GM19468 (cell line): Measurements from ENCODE around the gene CALML6.

Source experiments
- ATAC-seq: cut with Tn5 transposase; IDR thresholded peaks from one replicate; pipeline ENCODE4 v1.9.1; 2021; ENCODE audit warnings: mild to moderate bottlenecking, moderate library complexity, moderate number of reproducible peaks; ENCODE audit not compliant: unreplicated experiment; ENCODE audit errors: extremely low read depth

CALML6 gene

GRCh38 chr1:1959840-1960479 is 44.9 kb downstream of the CALML6 start:
- ATAC-seq = no peak

DNA sequence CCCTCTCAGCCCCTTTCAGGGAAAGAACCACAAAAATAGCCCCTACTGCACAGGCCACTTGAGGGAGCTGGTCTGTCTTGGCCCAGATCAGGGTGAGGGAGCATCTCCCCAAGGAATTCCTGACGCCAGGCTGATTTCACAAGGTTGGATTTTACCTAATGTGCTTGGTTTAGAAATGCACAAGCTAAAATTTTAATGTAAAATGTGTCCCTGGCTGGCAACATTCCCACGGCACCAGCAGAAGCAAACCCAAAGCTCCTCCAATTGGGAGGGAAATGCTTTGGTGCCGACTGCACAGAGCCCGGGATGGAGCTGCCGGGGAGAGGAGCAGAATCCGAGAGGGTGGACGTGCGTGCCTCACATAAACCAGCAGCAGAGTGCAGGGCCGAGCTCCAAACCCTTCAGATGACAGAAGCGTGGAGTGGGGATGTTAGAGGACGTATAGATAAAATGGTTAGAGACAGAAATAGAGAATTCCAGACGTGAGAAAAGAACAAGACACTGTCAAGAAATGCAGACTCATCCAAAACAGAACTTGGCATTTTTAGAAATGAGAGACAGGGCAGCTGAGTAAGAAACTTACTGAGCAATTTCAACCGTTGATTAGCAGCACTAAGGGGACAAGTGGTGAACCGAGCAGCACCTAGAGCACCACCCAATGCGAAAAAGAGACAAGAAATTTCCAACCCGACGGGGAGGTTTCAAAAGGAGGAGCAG is 45.6 kb downstream of the CALML6 start:
- no peak for ATAC-seq

DNA sequence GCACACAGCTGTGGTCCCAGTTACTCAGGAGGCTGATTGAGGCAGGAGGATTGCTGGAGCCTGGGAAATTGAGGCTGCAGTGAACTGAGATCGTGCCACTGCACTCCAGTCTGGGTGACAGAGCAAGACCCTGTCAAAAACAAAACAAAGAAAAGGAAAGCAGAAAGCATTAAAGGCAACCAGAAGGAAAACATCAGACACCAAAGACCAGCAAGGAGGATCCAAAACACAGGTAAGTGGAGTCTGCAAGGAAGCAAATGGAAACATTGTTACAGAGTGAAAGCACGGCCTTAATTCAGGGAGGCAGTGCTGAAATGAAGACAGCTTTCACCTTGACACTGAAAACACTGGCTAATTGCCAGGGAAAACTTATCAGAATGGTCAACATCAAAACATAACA is 47.7 kb downstream of the CALML6 start:
- ATAC-seq = no peak

DNA sequence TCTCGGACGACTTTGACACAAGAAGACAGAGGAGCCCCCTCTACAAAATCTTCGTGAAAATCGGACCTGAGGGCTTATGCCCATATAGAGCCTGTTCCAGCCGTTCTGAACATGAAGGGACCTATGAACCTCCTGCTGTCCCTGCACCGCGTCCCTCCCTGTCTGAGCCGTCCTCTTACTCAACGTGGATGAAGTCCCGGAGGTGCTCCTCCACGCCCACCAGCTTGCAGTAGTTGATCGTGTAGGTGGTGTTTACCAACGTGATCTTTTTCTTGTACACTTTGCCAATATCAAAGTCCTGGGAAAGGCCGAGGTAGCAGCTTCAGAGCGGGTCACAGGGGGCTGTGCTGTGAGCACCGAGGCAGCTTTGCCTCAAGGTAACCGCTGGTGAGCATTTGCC is 48.5 kb downstream of the CALML6 start:
- no peak for ATAC-seq

DNA sequence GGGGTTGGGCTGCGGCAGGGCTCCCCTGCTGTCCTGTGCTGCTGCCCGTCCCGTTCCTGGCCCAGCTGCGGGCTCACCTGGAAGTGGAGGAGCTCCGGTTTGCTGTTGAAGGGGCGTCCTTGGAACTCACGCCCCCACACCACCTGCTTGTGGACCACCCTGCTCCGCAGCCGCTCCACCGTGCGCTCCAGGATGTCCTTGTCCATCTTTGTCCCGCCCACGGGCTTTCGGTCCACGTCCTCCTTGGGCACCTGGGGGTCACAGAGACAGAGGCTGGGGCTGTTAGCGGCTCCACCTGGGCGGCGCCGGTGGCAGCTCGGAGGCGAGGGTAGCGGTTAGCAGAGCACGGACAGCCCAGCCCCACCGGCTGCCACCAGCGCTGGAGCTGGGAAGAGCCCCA is 49.8 kb downstream of the CALML6 start:
- no peak for ATAC-seq

DNA sequence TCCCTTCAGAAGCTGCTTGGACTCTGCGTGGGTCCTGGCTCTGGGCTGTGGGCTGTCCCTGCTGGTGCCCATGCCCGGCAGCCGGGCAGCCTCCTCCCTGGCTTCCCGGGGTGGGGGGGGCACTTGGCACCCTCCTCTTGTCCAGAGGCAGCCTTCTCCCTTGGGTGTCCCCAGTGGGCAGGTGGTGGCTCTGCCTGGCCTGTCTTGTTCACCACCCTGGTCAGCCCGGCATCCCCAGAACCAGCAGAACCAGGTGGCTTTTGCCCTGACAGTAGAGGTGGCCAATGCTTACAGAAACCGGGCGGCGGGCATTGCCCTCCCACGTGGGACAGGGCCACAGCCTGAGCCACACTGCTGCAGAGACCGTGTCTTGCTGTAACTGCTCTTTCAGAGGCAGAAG is 50.5 kb downstream of the CALML6 start:
- no peak for ATAC-seq

DNA sequence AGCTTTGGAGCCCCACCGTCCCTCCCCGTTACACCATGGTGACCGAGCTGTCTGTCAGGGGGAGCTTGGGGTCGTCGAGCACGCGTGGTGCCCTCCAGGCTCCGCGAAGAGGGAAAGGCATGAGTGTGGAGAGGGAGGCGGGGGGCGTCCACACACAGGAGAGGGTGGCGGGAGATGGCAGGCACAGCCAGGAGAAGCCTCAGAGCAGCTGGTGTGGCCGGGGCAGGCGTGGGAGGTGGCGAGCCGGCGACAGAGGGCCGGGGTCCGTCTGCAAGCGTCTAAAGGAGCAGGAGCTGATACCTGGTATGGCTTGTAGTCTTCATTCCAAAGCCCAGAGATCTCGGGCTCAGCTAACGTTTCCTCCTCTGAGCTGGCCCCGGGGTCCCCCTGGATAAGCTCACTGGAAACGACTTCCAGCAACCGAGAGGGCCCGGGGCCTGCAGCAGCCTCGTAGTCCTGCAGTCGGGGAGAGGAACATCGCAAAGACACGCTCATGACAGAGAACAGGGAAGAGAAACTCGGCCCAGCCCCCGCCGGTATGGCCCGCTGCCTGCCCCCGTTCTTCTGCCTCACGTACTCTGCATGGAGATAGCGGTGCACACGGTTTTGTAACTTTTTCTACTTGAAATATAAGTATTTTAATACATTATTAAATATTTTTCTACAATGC is 51.1 kb downstream of the CALML6 start:
- no peak for ATAC-seq
